Measurements from ENCODE around the gene TNRC18. TPM values are rescaled to one million over a fixed set of nuclear protein-coding genes. Genes with fewer than 3 reads are reported as not detected.

The TNRC18 gene
- total and polyA plus RNA-seq, 9 of the 15 experiments (the other 6 are each of a cell fraction or from before 2014, with no cell fraction given), result 0.03 to 43.2 (median 18.0) TPM

- ATAC-seq, result no peak
- in situ Hi-C loops (cut with MboI), result no loop called here
These were observed 79.3 kb downstream of the TNRC18 start for GRCh38 chr7:5344342-5344741.

GRCh38 chr7:5343884-5344283, 79.8 kb downstream of the TNRC18 start:
- CTCF ChIA-PET (ENCODE audit: low intra/inter-chr PET ratio), result no interaction called here
- Histone ChIP-seq H3K4me1 (replicated peaks in 1 of 2; ENCODE audit: control insufficient read depth in 2 of 2, insufficient read depth in 2 of 2, low read length in 2 of 2) (peaks cover 0 to 10% of the 10 kb centered on the region in 2 experiments; a peak in 2 of 5 replicates), H4K20me1 (replicated peaks; ENCODE audit: control insufficient read depth, insufficient read depth, low read length) (no peaks in the 10 kb centered on the region), H3K4me3 (no peak overlapping the region), H3K27ac (ENCODE audit: extremely low read depth, low read depth, low read length) (no peak overlapping the region), H3K9me3 (replicated peaks; ENCODE audit: control insufficient read depth, insufficient read depth, low read depth, low read length) (no peaks in the 10 kb centered on the region), H3K9ac (ENCODE audit: insufficient read depth in 1 of 2, low read depth in 2 of 2, low read length in 2 of 2) (no peak overlapping the region), H2AFZ (ENCODE audit: low read depth, low read length) (no peak overlapping the region), H3K36me3 (ENCODE audit: control insufficient read depth, insufficient read depth, low read length) (peaks cover 21% of the 10 kb centered on the region; the same call in 1 of the 3 replicates), H3K79me2 (ENCODE audit: control insufficient read depth, insufficient read depth, low read length) (no peaks in the 10 kb centered on the region), H3K9me1 (ENCODE audit: control insufficient read depth, insufficient read depth, low read length) (no peaks in the 10 kb centered on the region), H3K4me2 (ENCODE audit: insufficient read depth, low read length) (no peak overlapping the region), H3K27me3 (ENCODE audit: control insufficient read depth in 2 of 2, insufficient read depth in 2 of 2, low read length in 2 of 2) (no peaks in the 10 kb centered on the region)
- no peak for DNase-seq (ENCODE audit: extremely low read depth in 1 of 4, low spot score in 3 of 4)
- FAIRE-seq, result no peak
- in situ Hi-C loops (cut with MboI) (no loop called here), intact Hi-C loops (cut with micrococcal nuclease) (no loop called here)
- no peak for ATAC-seq
- no TSS peak for BruUV-seq (replicated peaks)
- WGBS (ENCODE audit: insufficient coverage, low coverage, missing lambda C conversion rate), result 76% methylated on average over 2 of the region's 2 CpGs
- POLR2A ChIA-PET, result no interaction called here
- TF ChIP-seq MITF (IDR thresholded peaks at IDR 0.05) (no peak), HDAC8 (tag; IDR thresholded peaks at IDR 0.05) (no peak), NR2C1 (IDR thresholded peaks at IDR 0.05) (no peak), NR2C1 (tag; IDR thresholded peaks at IDR 0.05) (no peak), ZNF584 (CRISPR knock-in tag; IDR thresholded peaks at IDR 0.05; ENCODE audit: low read depth) (no peak), CBX2 (IDR thresholded peaks at IDR 0.05; ENCODE audit: insufficient read depth, low read length, poor library complexity, severe bottlenecking) (no peak), NCOA2 (IDR thresholded peaks at IDR 0.05; ENCODE audit: partially characterized antibody in 2 of 2) (no peak), MCM5 (IDR thresholded peaks at IDR 0.05; ENCODE audit: low read depth) (no peak), ZNF41 (CRISPR knock-in tag; conservative IDR thresholded peaks at IDR 0.05) (no peak)

More at GRCh38 chr7:5344342-5344741, 79.3 kb downstream of the TNRC18 start:
- H3K36me3 ChIP-seq (ENCODE audit: control insufficient read depth, insufficient read depth, low read length), result peaks cover 21% of the 10 kb centered on the region; the same call in 1 of the 3 replicates
- FAIRE-seq (no peak), DNase-seq (ENCODE audit: extremely low read depth in 1 of 4, low spot score in 3 of 4) (no peak)
- no peaks in the 10 kb centered on the region for H3K9me1 ChIP-seq (ENCODE audit: control insufficient read depth, insufficient read depth, low read length)
- no peak overlapping the region for H3K4me3 ChIP-seq
- no peak overlapping the region for H3K9ac ChIP-seq (ENCODE audit: insufficient read depth in 1 of 2, low read depth in 2 of 2, low read length in 2 of 2)
- H4K20me1 ChIP-seq (replicated peaks; ENCODE audit: control insufficient read depth, insufficient read depth, low read length), result no peaks in the 10 kb centered on the region
- H3K4me1 ChIP-seq (replicated peaks in 1 of 2; ENCODE audit: control insufficient read depth in 2 of 2, insufficient read depth in 2 of 2, low read length in 2 of 2), result peaks cover 0 to 14% of the 10 kb centered on the region in 2 experiments; a peak in 2 of 5 replicates
- intact Hi-C loops (cut with micrococcal nuclease), result no loop called here
- no peak overlapping the region for H3K4me2 ChIP-seq (ENCODE audit: insufficient read depth, low read length)
- CTCF ChIA-PET (ENCODE audit: low intra/inter-chr PET ratio), result no interaction called here
- no peak overlapping the region for H2AFZ ChIP-seq (ENCODE audit: low read depth, low read length)
- no peak for TF ChIP-seq SAP30 (IDR thresholded peaks at IDR 0.05; ENCODE audit: borderline replicate concordance, insufficient read depth, low read depth, low read length, poor library complexity, severe bottlenecking)
- H3K27me3 ChIP-seq (ENCODE audit: control insufficient read depth in 2 of 2, insufficient read depth in 2 of 2, low read length in 2 of 2), result no peaks in the 10 kb centered on the region
- 70% methylated on average over 4 of the region's 4 CpGs for WGBS (ENCODE audit: insufficient coverage, low coverage, missing lambda C conversion rate)
- no peaks in the 10 kb centered on the region for H3K79me2 ChIP-seq (ENCODE audit: control insufficient read depth, insufficient read depth, low read length)
- no peaks in the 10 kb centered on the region for H3K9me3 ChIP-seq (replicated peaks; ENCODE audit: control insufficient read depth, insufficient read depth, low read depth, low read length)
- POLR2A ChIA-PET, result no interaction called here
- H3K27ac ChIP-seq (ENCODE audit: extremely low read depth, low read depth, low read length), result no peak overlapping the region
- no TSS peak for BruUV-seq (replicated peaks)
